Right lobe of liver (tissue), 6 donors: ENCODE results near the gene TMEM187. TPM values are rescaled to one million over a fixed set of nuclear protein-coding genes. Genes with fewer than 3 reads are reported as not detected.

Experiments
- ATAC-seq, 4 donors: fragments of 200-7000 bp; cut with Tn5 transposase; one replicate each; pipeline ENCODE4 v1.9.1; 2020; ENCODE audit warnings: mild to moderate bottlenecking in 4 of 4, moderate library complexity in 4 of 4
- DNase-seq, 3 donors: peaks; one replicate each; pipeline ENCODE4 v3.0.0-alpha.2; 2020
- H3K27ac ChIP-seq, 3 donors: fragments of 200-600 bp; one replicate each; pipeline ENCODE4 v1.8.0; 2022
- H3K27me3 ChIP-seq, 2 donors: fragments of 200-600 bp; one replicate each; pipeline ENCODE4 v1.8.0; 2022
- H3K36me3 ChIP-seq, 4 donors: fragments of 200-600 bp; sonication (generic) in 1 of 4; one replicate each; pipeline versions ENCODE4 v1.5.1 to v1.8.0; 2017 to 2022; ENCODE audit warnings: control low read depth in 1 of 4
- H3K4me1 ChIP-seq, 4 donors: fragments of 200-600 bp; sonication (generic) in 1 of 4; one replicate each; pipeline versions ENCODE4 v1.5.1 to v1.8.0; 2017 to 2022; ENCODE audit warnings: control low read depth in 1 of 4
- H3K4me3 ChIP-seq, 3 donors: fragments of 200-600 bp; one replicate each; pipeline ENCODE4 v1.8.0; 2022
- H3K9me3 ChIP-seq, 4 donors: fragments of 200-600 bp; sonication (generic) in 1 of 4; one replicate each; pipeline versions ENCODE4 v1.5.1 to v1.8.0; 2017 to 2022; ENCODE audit warnings: control low read depth in 1 of 4
- CTCF ChIP-seq, 4 donors: fragments of 200-600 bp in 3 of 4; fragments of 450-650 bp in 1 of 4; IDR thresholded peaks; one replicate each; pipeline versions ENCODE4 v1.5.1 to v1.8.0; 2016 to 2022; ENCODE audit warnings: antibody characterized with exemption in 4 of 4, mild to moderate bottlenecking in 2 of 4
- POLR2A ChIP-seq: fragments of 450-650 bp; IDR thresholded peaks from one replicate; pipeline ENCODE4 v1.6.1; 2017; ENCODE audit warnings: antibody characterized with exemption, mild to moderate bottlenecking
- WGBS: methylation state at CpG from one replicate; pipeline ENCODE4 v1.1.6; 2018; ENCODE audit warnings: low coverage, low lambda C conversion rate; ENCODE audit not compliant: insufficient coverage; ENCODE audit errors: missing lambda C conversion rate; 5-methylcytosine and 5-hydroxymethylcytosine counted together
- intact Hi-C, 2 donors: fragments of 100-400 bp; cut with DNase I; formaldehyde crosslinking; loops; one replicate each; pipeline versions ENCODE4 v1.11.2 to v1.14.1; 2022
- total RNA-seq, 6 experiments: library from RNA; depleted of rRNA in 2 of 6; stranded (reverse); fragments of >200 nt in 2 of 6; fragmentation: NEBNext Ultra II Directional in 3 of 6; extraction: Animal tissue kit (Norgen Biotek cat#: 25700) in 3 of 6; gene quantifications; one replicate each; pipeline versions ENCODE4 v1.1.0 to v1.2.4, GENCODE V29; 2016 to 2023
- donor health status: DM: no; HTN: yes; CAD: no.
- donor health status: DM: no; HTN: no; CAD: no.
- donor health status: DM: no; HTN: no; CAD: no.
- donor health status: DM: no; HTN: yes; CAD: no.
- donor health status: DM: no; HTN: yes; CAD: no.

Gene TMEM187
- total RNA-seq, 6 experiments from 2014 or later: 3.8 to 10.3 (median 5.9) TPM

GRCh38 chrX:153956044-153956907, 16.3 kb upstream of the TMEM187 start:
- ATAC-seq (no peak), DNase-seq (no peak)
- H3K4me1 ChIP-seq: no peaks in the 10 kb centered on the region
- no peaks in the 10 kb centered on the region for H3K27me3 ChIP-seq
- intact Hi-C loops: loop anchor here in 1 of 2 donors (10.0 kb wide), 1 partner anchor 991 kb away; no protein-coding TSS in a partner anchor
- TF ChIP-seq CTCF (IDR thresholded peaks at IDR 0.05) (no peak), POLR2A (no peak)
- H3K27ac ChIP-seq: no peak overlapping the region
- no peak overlapping the region for H3K4me3 ChIP-seq
- 97% methylated on average over 5 of the region's 35 CpGs for WGBS
- H3K36me3 ChIP-seq: peaks cover 0 to 81% (median 27%) of the 10 kb centered on the region in 4 donors
- no peaks in the 10 kb centered on the region for H3K9me3 ChIP-seq

GRCh38 chrX:153957224-153957623, 15.3 kb upstream of the TMEM187 start:
- no peaks in the 10 kb centered on the region for H3K27me3 ChIP-seq
- DNase-seq (no peak), ATAC-seq (no peak)
- H3K36me3 ChIP-seq: peaks cover 0 to 81% (median 29%) of the 10 kb centered on the region in 4 donors
- H3K4me3 ChIP-seq: no peak overlapping the region
- no peak overlapping the region for H3K27ac ChIP-seq
- TF ChIP-seq POLR2A: no peak
- no peak for TF ChIP-seq CTCF (IDR thresholded peaks at IDR 0.05)
- H3K9me3 ChIP-seq: no peaks in the 10 kb centered on the region
- intact Hi-C loops: loop anchor here in 1 of 2 donors (10.0 kb wide), 1 partner anchor 992 kb away; no protein-coding TSS in a partner anchor
- 82% methylated on average over 3 of the region's 17 CpGs for WGBS
- no peaks in the 10 kb centered on the region for H3K4me1 ChIP-seq

GRCh38 chrX:153958605-153959004, 13.9 kb upstream of the TMEM187 start:
- Histone ChIP-seq H3K9me3 (no peaks in the 10 kb centered on the region), H3K27me3 (no peaks in the 10 kb centered on the region), H3K27ac (no peak overlapping the region), H3K36me3 (peaks cover 0 to 83% (median 27%) of the 10 kb centered on the region in 4 donors), H3K4me3 (no peak overlapping the region), H3K4me1 (no peaks in the 10 kb centered on the region)
- no peak for DNase-seq
- WGBS: 90% methylated on average over 2 of the region's 14 CpGs
- ATAC-seq: no peak
- intact Hi-C loops: loop anchor here in 1 of 2 donors (10.0 kb wide), 1 partner anchor 994 kb away; no protein-coding TSS in a partner anchor
- no peak for TF ChIP-seq POLR2A
- TF ChIP-seq CTCF (IDR thresholded peaks at IDR 0.05): no peak

GRCh38 chrX:153959649-153960048, 12.9 kb upstream of the TMEM187 start:
- H3K27ac ChIP-seq: no peak overlapping the region
- 47% methylated on average over 3 of the region's 15 CpGs for WGBS
- H3K9me3 ChIP-seq: no peaks in the 10 kb centered on the region
- intact Hi-C loops: loop anchor here in 1 of 2 donors (10.0 kb wide), 1 partner anchor 995 kb away; no protein-coding TSS in a partner anchor
- DNase-seq: no peak
- no peak overlapping the region for H3K4me3 ChIP-seq
- no peaks in the 10 kb centered on the region for H3K4me1 ChIP-seq
- no peaks in the 10 kb centered on the region for H3K27me3 ChIP-seq
- ATAC-seq: no peak
- peaks cover 0 to 79% (median 29%) of the 10 kb centered on the region in 4 donors for H3K36me3 ChIP-seq
- no peak for TF ChIP-seq POLR2A
- TF ChIP-seq CTCF (IDR thresholded peaks at IDR 0.05): no peak
